ENCODE results near the gene NTM. TPM values are rescaled to one million over a fixed set of nuclear protein-coding genes. Genes with fewer than 3 reads are reported as not detected.

The NTM gene
- total and polyA plus RNA-seq, 10 donors = 0.13 to 1.6 (median 0.67) TPM

GRCh38 chr11:131389582-131389981, 19.2 kb downstream of the NTM start:
- TF ChIP-seq POLR2AphosphoS5 (IDR thresholded peaks at IDR 0.05) = no peak
- no peak for TF ChIP-seq POLR2A (IDR thresholded peaks at IDR 0.05)
- no peak for TF ChIP-seq CTCF (IDR thresholded peaks at IDR 0.05 in 8 of 11, conservative IDR thresholded peaks at IDR 0.05 in 3 of 11)
- intact Hi-C loops (cut with DNase I; ENCODE audit: low total_unique reads) = no loop called here
- DNase-seq = no peak
- H3K9me3 ChIP-seq = no peaks in the 10 kb centered on the region
- H3K36me3 ChIP-seq = no peaks in the 10 kb centered on the region
- no peak overlapping the region for H3K27ac ChIP-seq
- no peak overlapping the region for H3K4me3 ChIP-seq
- WGBS, 5 donors = 69 to 81% (median 71%) methylated on average over 5 of the region's 5 CpGs
- H3K27me3 ChIP-seq (replicated peaks in 1 of 7) = peaks cover 0 to 4% (median 0%) of the 10 kb centered on the region in 7 donors
- no peaks in the 10 kb centered on the region for H3K4me1 ChIP-seq

- 92 to 96% (median 94%) methylated on average over 6 of the region's 6 CpGs for WGBS, 5 donors
- no peak for DNase-seq
Observed at GRCh38 chr11:131391176-131391575, 20.8 kb downstream of the NTM start.

GRCh38 chr11:131392528-131393255, 22.3 kb downstream of the NTM start:
- H3K36me3 ChIP-seq = no peaks in the 10 kb centered on the region
- H3K27ac ChIP-seq = no peak overlapping the region
- WGBS, 5 donors = 55 to 70% (median 62%) methylated on average over 8 of the region's 8 CpGs
- no peaks in the 10 kb centered on the region for H3K9me3 ChIP-seq
- no peak overlapping the region for H3K4me3 ChIP-seq
- TF ChIP-seq POLR2AphosphoS5 (IDR thresholded peaks at IDR 0.05) (no peak), CTCF (IDR thresholded peaks at IDR 0.05 in 8 of 11, conservative IDR thresholded peaks at IDR 0.05 in 3 of 11) (no peak), POLR2A (IDR thresholded peaks at IDR 0.05) (no peak)
- intact Hi-C loops (cut with DNase I; ENCODE audit: low total_unique reads) = no loop called here
- no peak for DNase-seq
- H3K4me1 ChIP-seq = no peaks in the 10 kb centered on the region
- peaks cover 0 to 9% (median 0%) of the 10 kb centered on the region in 7 donors for H3K27me3 ChIP-seq (replicated peaks in 1 of 7)

More at GRCh38 chr11:131391176-131391575, 20.8 kb downstream of the NTM start:
- Histone ChIP-seq H3K36me3 (no peaks in the 10 kb centered on the region), H3K9me3 (no peaks in the 10 kb centered on the region), H3K27me3 (replicated peaks in 1 of 7) (peaks cover 0 to 9% (median 0%) of the 10 kb centered on the region in 7 donors), H3K27ac (no peak overlapping the region), H3K4me3 (no peak overlapping the region), H3K4me1 (no peaks in the 10 kb centered on the region)
- TF ChIP-seq POLR2A (IDR thresholded peaks at IDR 0.05) = no peak
- no peak for TF ChIP-seq POLR2AphosphoS5 (IDR thresholded peaks at IDR 0.05)
- no peak for TF ChIP-seq CTCF (IDR thresholded peaks at IDR 0.05 in 8 of 11, conservative IDR thresholded peaks at IDR 0.05 in 3 of 11)
- intact Hi-C loops (cut with DNase I; ENCODE audit: low total_unique reads) = no loop called here

- Histone ChIP-seq H3K4me1 (no peaks in the 10 kb centered on the region), H3K9me3 (no peaks in the 10 kb centered on the region), H3K27ac (no peak overlapping the region), H3K27me3 (replicated peaks in 1 of 7) (peaks cover 0 to 6% (median 0%) of the 10 kb centered on the region in 7 donors), H3K36me3 (no peaks in the 10 kb centered on the region), H3K4me3 (no peak overlapping the region)
- DNase-seq = no peak
- TF ChIP-seq POLR2A (IDR thresholded peaks at IDR 0.05) = no peak
- no peak for TF ChIP-seq CTCF (IDR thresholded peaks at IDR 0.05 in 8 of 11, conservative IDR thresholded peaks at IDR 0.05 in 3 of 11)
- TF ChIP-seq POLR2AphosphoS5 (IDR thresholded peaks at IDR 0.05) = no peak
- intact Hi-C loops (cut with DNase I; ENCODE audit: low total_unique reads) = no loop called here
- WGBS, 5 donors = 73 to 89% (median 84%) methylated on average over 7 of the region's 7 CpGs
Observed at GRCh38 chr11:131393691-131394090, 23.3 kb downstream of the NTM start.

Measured in spleen (tissue), 11 donors.